ENCODE data around the gene CCDC195. TPM values are rescaled to one million over a fixed set of nuclear protein-coding genes. Genes with fewer than 3 reads are reported as not detected.

The CCDC195 gene
- total and polyA plus RNA-seq, 2 donors (not counting 1 experiment from before 2014, with no cell fraction given), result not detected

- peaks cover 0 to 3% (median 0%) of the 10 kb centered on the region in 3 donors for H3K9me3 ChIP-seq (ENCODE audit: control extremely low read depth in 1 of 3, control insufficient read depth in 2 of 3, insufficient read depth in 1 of 3, low read length in 2 of 3)
- H3K27me3 Mint-ChIP-seq, result no peaks in the 10 kb centered on the region
- ChIA-PET CTCF (no interaction called here), POLR2A (no interaction called here)
- intact Hi-C loops (cut with micrococcal nuclease), result no loop called here
- ATAC-seq (ENCODE audit: low read depth) (no peak), DNase-seq (no peak)
- no peaks in the 10 kb centered on the region for H3K79me2 ChIP-seq (ENCODE audit: control insufficient read depth, insufficient read depth, low read length)
- no peak overlapping the region for H3K9ac ChIP-seq (ENCODE audit: low read length)
- H3K27ac Mint-ChIP-seq, result no peak overlapping the region
- H2AFZ ChIP-seq (ENCODE audit: insufficient read depth, low read depth, low read length, poor library complexity, severe bottlenecking), result no peak overlapping the region
- H3K27ac ChIP-seq (ENCODE audit: low read length in 2 of 2), result no peak overlapping the region
- no peaks in the 10 kb centered on the region for H3K4me1 Mint-ChIP-seq
- H3K36me3 ChIP-seq (replicated peaks in 1 of 2; ENCODE audit: control extremely low read depth in 1 of 2, control insufficient read depth in 1 of 2, extremely low read depth in 1 of 2, insufficient read depth in 2 of 2, low read length in 1 of 2), result no peaks in the 10 kb centered on the region
- TF ChIP-seq CTCF (IDR thresholded peaks at IDR 0.05) (no peak), EZH2 (IDR thresholded peaks at IDR 0.05; ENCODE audit: borderline replicate concordance, insufficient read depth, low read depth, low read length, poor library complexity, severe bottlenecking) (no peak)
- no peaks in the 10 kb centered on the region for H3K4me1 ChIP-seq (ENCODE audit: control insufficient read depth in 2 of 2, insufficient read depth in 2 of 2, low read length in 2 of 2)
- H3K4me3 Mint-ChIP-seq, result no peak overlapping the region
- H3K4me2 ChIP-seq (replicated peaks; ENCODE audit: low read depth, low read length, poor library complexity, severe bottlenecking), result no peak overlapping the region
- no peaks in the 10 kb centered on the region for H4K20me1 ChIP-seq (ENCODE audit: control insufficient read depth, insufficient read depth, low read length, poor library complexity, severe bottlenecking)
- no peaks in the 10 kb centered on the region for H3K9me3 Mint-ChIP-seq (ENCODE audit: insufficient read depth)
- H3K4me3 ChIP-seq (ENCODE audit: control extremely low read depth in 1 of 5, extremely low read depth in 1 of 5, insufficient read depth in 1 of 5, low read depth in 2 of 5, low read length in 4 of 5), result no peak overlapping the region
- no CpG with 5 or more reads among the region's 1 CpG for WGBS (ENCODE audit: insufficient coverage)
- H3K27me3 ChIP-seq (replicated peaks in 1 of 4; ENCODE audit: control extremely low read depth in 1 of 4, control insufficient read depth in 3 of 4, insufficient read depth in 4 of 4, low read length in 3 of 4), result no peaks in the 10 kb centered on the region
Observed at GRCh38 chr2:224682134-224682533, 34.0 kb downstream of the CCDC195 start.

- H3K79me2 ChIP-seq (ENCODE audit: control insufficient read depth, insufficient read depth, low read length), result no peaks in the 10 kb centered on the region
- H3K9ac ChIP-seq (ENCODE audit: low read length), result no peak overlapping the region
- no peaks in the 10 kb centered on the region for H3K27me3 ChIP-seq (replicated peaks in 1 of 4; ENCODE audit: control extremely low read depth in 1 of 4, control insufficient read depth in 3 of 4, insufficient read depth in 4 of 4, low read length in 3 of 4)
- TF ChIP-seq CTCF (IDR thresholded peaks at IDR 0.05) (no peak), EZH2 (IDR thresholded peaks at IDR 0.05; ENCODE audit: borderline replicate concordance, insufficient read depth, low read depth, low read length, poor library complexity, severe bottlenecking) (no peak)
- H3K4me1 Mint-ChIP-seq, result peaks cover 15% of the 10 kb centered on the region
- intact Hi-C loops (cut with micrococcal nuclease), result no loop called here
- no peaks in the 10 kb centered on the region for H4K20me1 ChIP-seq (ENCODE audit: control insufficient read depth, insufficient read depth, low read length, poor library complexity, severe bottlenecking)
- no peak overlapping the region for H3K4me3 ChIP-seq (ENCODE audit: control extremely low read depth in 1 of 5, extremely low read depth in 1 of 5, insufficient read depth in 1 of 5, low read depth in 2 of 5, low read length in 4 of 5)
- peaks cover 8 to 9% of the 10 kb centered on the region in 2 donors for H3K4me1 ChIP-seq (ENCODE audit: control insufficient read depth in 2 of 2, insufficient read depth in 2 of 2, low read length in 2 of 2)
- H3K27me3 Mint-ChIP-seq, result no peaks in the 10 kb centered on the region
- no peaks in the 10 kb centered on the region for H3K9me3 Mint-ChIP-seq (ENCODE audit: insufficient read depth)
- CTCF ChIA-PET, result interaction anchor here (2.1 kb wide), 1 partner anchor 20 kb away, joined by 6 read pairs; no protein-coding TSS in a partner anchor
- no peak overlapping the region for H2AFZ ChIP-seq (ENCODE audit: insufficient read depth, low read depth, low read length, poor library complexity, severe bottlenecking)
- POLR2A ChIA-PET, result no interaction called here
- H3K27ac Mint-ChIP-seq, result no peak overlapping the region
- H3K27ac ChIP-seq (ENCODE audit: low read length in 2 of 2), result no peak overlapping the region
- DNase-seq, result no peak
- no peaks in the 10 kb centered on the region for H3K9me3 ChIP-seq (ENCODE audit: control extremely low read depth in 1 of 3, control insufficient read depth in 2 of 3, insufficient read depth in 1 of 3, low read length in 2 of 3)
- no peak overlapping the region for H3K4me3 Mint-ChIP-seq
- no peak for ATAC-seq (ENCODE audit: low read depth)
- no CpG with 5 or more reads among the region's 1 CpG for WGBS (ENCODE audit: insufficient coverage)
- no peaks in the 10 kb centered on the region for H3K36me3 ChIP-seq (replicated peaks in 1 of 2; ENCODE audit: control extremely low read depth in 1 of 2, control insufficient read depth in 1 of 2, extremely low read depth in 1 of 2, insufficient read depth in 2 of 2, low read length in 1 of 2)
- H3K4me2 ChIP-seq (replicated peaks; ENCODE audit: low read depth, low read length, poor library complexity, severe bottlenecking), result no peak overlapping the region
Observed at GRCh38 chr2:224671731-224672130, 44.4 kb downstream of the CCDC195 start.
